ENCODE measurements around the gene KDM4C.

DNA sequence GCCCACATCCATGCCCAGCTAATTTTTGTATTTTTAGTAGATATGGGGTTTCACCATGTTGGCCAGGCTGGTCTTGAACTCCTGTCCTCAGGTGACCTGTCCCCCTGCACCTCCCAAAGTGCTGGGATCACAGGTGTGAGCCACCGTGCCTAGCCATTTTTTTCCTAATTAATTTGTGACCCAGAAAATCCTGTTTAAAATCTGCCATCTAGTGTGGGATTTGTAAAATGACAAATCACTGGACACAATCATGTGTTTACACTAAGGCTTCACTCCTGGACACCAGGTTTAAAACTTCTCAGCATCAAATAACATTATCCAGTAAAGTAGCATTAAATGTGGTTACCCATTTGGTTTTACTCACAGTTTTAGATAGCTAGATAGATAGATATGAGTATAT is 18.6 kb upstream of the KDM4C start:
- TF ChIP-seq, protein P1, sequence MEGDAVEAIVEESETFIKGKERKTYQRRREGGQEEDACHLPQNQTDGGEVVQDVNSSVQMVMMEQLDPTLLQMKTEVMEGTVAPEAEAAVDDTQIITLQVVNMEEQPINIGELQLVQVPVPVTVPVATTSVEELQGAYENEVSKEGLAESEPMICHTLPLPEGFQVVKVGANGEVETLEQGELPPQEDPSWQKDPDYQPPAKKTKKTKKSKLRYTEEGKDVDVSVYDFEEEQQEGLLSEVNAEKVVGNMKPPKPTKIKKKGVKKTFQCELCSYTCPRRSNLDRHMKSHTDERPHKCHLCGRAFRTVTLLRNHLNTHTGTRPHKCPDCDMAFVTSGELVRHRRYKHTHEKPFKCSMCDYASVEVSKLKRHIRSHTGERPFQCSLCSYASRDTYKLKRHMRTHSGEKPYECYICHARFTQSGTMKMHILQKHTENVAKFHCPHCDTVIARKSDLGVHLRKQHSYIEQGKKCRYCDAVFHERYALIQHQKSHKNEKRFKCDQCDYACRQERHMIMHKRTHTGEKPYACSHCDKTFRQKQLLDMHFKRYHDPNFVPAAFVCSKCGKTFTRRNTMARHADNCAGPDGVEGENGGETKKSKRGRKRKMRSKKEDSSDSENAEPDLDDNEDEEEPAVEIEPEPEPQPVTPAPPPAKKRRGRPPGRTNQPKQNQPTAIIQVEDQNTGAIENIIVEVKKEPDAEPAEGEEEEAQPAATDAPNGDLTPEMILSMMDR (IDR thresholded peaks at IDR 0.05; ENCODE audit: low read length), result peak; percentile 37; the same call in 1 of the 2 replicates
- no peak for TF ChIP-seq EZH2 (IDR thresholded peaks at IDR 0.05; ENCODE audit: borderline replicate concordance, low read length)
